Endothelial cell of umbilical vein (primary cell): ENCODE measurements around the gene ETFBKMT. TPM values are rescaled to one million over a fixed set of nuclear protein-coding genes. Genes with fewer than 3 reads are reported as not detected.

Experiments used
- BruUV-seq: library from RNA; stranded (reverse); fragments of 400-500 nt; replicated peaks from 2 replicates; lab custom pipeline; 2021; lab: Mats Ljungman, UMichigan
- CTCF ChIA-PET: fragments of 300-600, 350-600 bp; sonication (Branson Sonifier 250); formaldehyde crosslinking; loops from one replicate; lab custom pipeline; 2021; ENCODE audit warnings: antibody characterized with exemption, inconsistent platforms; lab: Charles Lee
- POLR2A ChIA-PET: fragments of 300-600, 350-600 bp; sonication (Branson Sonifier 250); formaldehyde crosslinking; loops from one replicate; lab custom pipeline; 2021; ENCODE audit warnings: antibody characterized with exemption, inconsistent platforms; lab: Charles Lee
- DNase-seq: peaks from one replicate; pipeline ENCODE4 v3.0.0-alpha.2; 2011; ENCODE audit warnings: low read depth, low spot score
- FAIRE-seq: peaks from 2 replicates; lab custom pipeline; 2011; peaks lifted over from hg19 to GRCh38; lab: Jason Lieb, UNC
- H2AFZ ChIP-seq: 2 replicates; pipeline ENCODE4 v1.6.0; 2012; ENCODE audit warnings: low read depth, low read length, control low read depth, inconsistent platforms
- H3K27ac ChIP-seq: 2 replicates; pipeline ENCODE4 v1.5.1; 2011; ENCODE audit warnings: low read depth, mild to moderate bottlenecking, control low read depth, low read length, moderate library complexity; ENCODE audit not compliant: insufficient read depth
- H3K27me3 ChIP-seq, 2 experiments: 2 replicates each; pipeline versions ENCODE4 v1.6.0 to v1.6.1; 2011; ENCODE audit warnings: low read length in 2 of 2, mixed read lengths in 1 of 2; ENCODE audit not compliant: control insufficient read depth in 2 of 2, insufficient read depth in 2 of 2
- H3K36me3 ChIP-seq, 2 experiments: 2 replicates in 1 of 2; 3 replicates in 1 of 2; pipeline ENCODE4 v1.5.1; 2011; ENCODE audit warnings: low read length in 2 of 2, mild to moderate bottlenecking in 1 of 2, moderate library complexity in 1 of 2; ENCODE audit not compliant: control insufficient read depth in 2 of 2, insufficient read depth in 2 of 2; ENCODE audit errors: extremely low read depth in 1 of 2
- H3K4me1 ChIP-seq: 3 replicates; pipeline ENCODE4 v1.5.1; 2011; ENCODE audit warnings: mild to moderate bottlenecking, low read length; ENCODE audit not compliant: control insufficient read depth, insufficient read depth; ENCODE audit errors: extremely low read depth
- H3K4me2 ChIP-seq: 2 replicates; pipeline ENCODE4 v1.6.1; 2011; ENCODE audit warnings: low read length, control low read depth, mixed read lengths; ENCODE audit not compliant: insufficient read depth
- H3K4me3 ChIP-seq, 3 experiments: fragments of 200-600 bp in 1 of 3; sonication (generic), shearing (Covaris generic) in 1 of 3; replicated peaks in 1 of 3; 2 replicates each; pipeline ENCODE4 v1.5.1; 2011 to 2016; ENCODE audit warnings: control low read depth in 3 of 3, low read length in 3 of 3, mild to moderate bottlenecking in 2 of 3, inconsistent platforms in 1 of 3, low read depth in 1 of 3, moderate library complexity in 1 of 3; ENCODE audit not compliant: insufficient read depth in 1 of 3
- H3K79me2 ChIP-seq: 2 replicates; pipeline ENCODE4 v1.6.0; 2012; ENCODE audit warnings: low read length, inconsistent platforms; ENCODE audit not compliant: control insufficient read depth, insufficient read depth
- H3K9ac ChIP-seq: replicated peaks from 2 replicates; pipeline ENCODE3; 2011; ENCODE audit warnings: low read length, control low read depth; ENCODE audit not compliant: insufficient read depth; ENCODE audit errors: extremely low read depth
- H3K9me1 ChIP-seq: replicated peaks from 3 replicates; pipeline ENCODE4 v1.6.0; 2011; ENCODE audit warnings: mild to moderate bottlenecking, low read length; ENCODE audit not compliant: control insufficient read depth, insufficient read depth; ENCODE audit errors: extremely low read depth
- H3K9me3 ChIP-seq: replicated peaks from 2 replicates; pipeline ENCODE4 v1.5.1; 2012; ENCODE audit warnings: low read length, inconsistent platforms; ENCODE audit not compliant: control insufficient read depth, insufficient read depth
- H4K20me1 ChIP-seq: replicated peaks from 2 replicates; pipeline ENCODE3; 2011; ENCODE audit warnings: mild to moderate bottlenecking, low read length; ENCODE audit not compliant: control insufficient read depth, insufficient read depth; ENCODE audit errors: extremely low read depth
- CTCF ChIP-seq, 2 donors: IDR thresholded peaks; 1 replicate in 1 of 2; 2 replicates in 1 of 2; pipeline ENCODE4 v1.5.1; 2011; ENCODE audit warnings: low read length in 2 of 2, mild to moderate bottlenecking in 2 of 2, moderate library complexity in 2 of 2, control low read depth in 1 of 2, inconsistent platforms in 1 of 2, low read depth in 1 of 2; ENCODE audit not compliant: insufficient read depth in 1 of 2; ENCODE audit errors: extremely low read depth in 1 of 2
- EZH2 ChIP-seq: IDR thresholded peaks from 2 replicates; pipeline ENCODE4 v1.6.1; 2012; ENCODE audit warnings: borderline replicate concordance, low read depth, mild to moderate bottlenecking, moderate library complexity, low read length, inconsistent platforms; ENCODE audit not compliant: severe bottlenecking
- FOS ChIP-seq: IDR thresholded peaks from 2 replicates; pipeline ENCODE4 v1.6.1; 2011; ENCODE audit warnings: mild to moderate bottlenecking, low read length, moderate library complexity, borderline replicate concordance; ENCODE audit not compliant: insufficient read depth
- GATA2 ChIP-seq: IDR thresholded peaks from 2 replicates; pipeline ENCODE4 v1.7.0; 2011; ENCODE audit warnings: low read depth, mild to moderate bottlenecking, moderate library complexity, mixed read lengths, low read length; ENCODE audit not compliant: insufficient read length, insufficient read depth
- JUN ChIP-seq: IDR thresholded peaks from 2 replicates; pipeline ENCODE4 v1.6.1; 2011; ENCODE audit warnings: borderline replicate concordance, low read depth; ENCODE audit not compliant: insufficient read length, insufficient read depth
- MYC ChIP-seq: IDR thresholded peaks from one replicate; pipeline ENCODE4 v1.6.1; 2011; ENCODE audit warnings: mild to moderate bottlenecking, low read depth, low read length
- POLR2A ChIP-seq: IDR thresholded peaks from 2 replicates; pipeline ENCODE4 v1.6.1; 2012; ENCODE audit warnings: low read depth, mild to moderate bottlenecking, control low read depth, low read length
- POLR2AphosphoS5 ChIP-seq: IDR thresholded peaks from 2 replicates; pipeline ENCODE4 v1.6.1; 2012; ENCODE audit warnings: low read depth, mild to moderate bottlenecking, control low read depth, low read length, moderate library complexity; ENCODE audit not compliant: insufficient read depth
- dilution Hi-C: fragments of 300-500 bp; cut with MboI; formaldehyde crosslinking; loops from one replicate; pipeline ENCODE4 v1.15.0; 2019; ENCODE audit warnings: low sequenced_read_pairs; ENCODE audit not compliant: extremely low pct_ligation_motif_present
- intact Hi-C: fragments of 100-400 bp; cut with micrococcal nuclease; formaldehyde crosslinking; loops from one replicate; pipeline ENCODE4 v1.10.0; 2022
- polyA plus RNA-seq, 4 experiments: library from polyadenylated mRNA; depleted of rRNA in 3 of 4; stranded (reverse) in 3 of 4; unstranded in 1 of 4; fragments of >200 nt; gene quantifications; 2 replicates each; pipeline versions ENCODE4 v1.2.1 to v1.2.3, GENCODE V29; 2011 to 2012; ENCODE audit warnings: missing spikeins in 1 of 4
- total RNA-seq: library from RNA; stranded (reverse); gene quantifications from 2 replicates; pipeline ENCODE4 v1.2.3, GENCODE V29; 2021
- TF ChIP-seq, protein P1 (sequence below): IDR thresholded peaks from 2 replicates; pipeline ENCODE4 v1.6.1; 2011; ENCODE audit not compliant: insufficient read depth, insufficient read length

ETFBKMT gene
- total and polyA plus RNA-seq, 2 donors (not counting 3 experiments of a cell fraction or from before 2014, with no cell fraction given) = 1.4 to 3.1 TPM

DNA sequence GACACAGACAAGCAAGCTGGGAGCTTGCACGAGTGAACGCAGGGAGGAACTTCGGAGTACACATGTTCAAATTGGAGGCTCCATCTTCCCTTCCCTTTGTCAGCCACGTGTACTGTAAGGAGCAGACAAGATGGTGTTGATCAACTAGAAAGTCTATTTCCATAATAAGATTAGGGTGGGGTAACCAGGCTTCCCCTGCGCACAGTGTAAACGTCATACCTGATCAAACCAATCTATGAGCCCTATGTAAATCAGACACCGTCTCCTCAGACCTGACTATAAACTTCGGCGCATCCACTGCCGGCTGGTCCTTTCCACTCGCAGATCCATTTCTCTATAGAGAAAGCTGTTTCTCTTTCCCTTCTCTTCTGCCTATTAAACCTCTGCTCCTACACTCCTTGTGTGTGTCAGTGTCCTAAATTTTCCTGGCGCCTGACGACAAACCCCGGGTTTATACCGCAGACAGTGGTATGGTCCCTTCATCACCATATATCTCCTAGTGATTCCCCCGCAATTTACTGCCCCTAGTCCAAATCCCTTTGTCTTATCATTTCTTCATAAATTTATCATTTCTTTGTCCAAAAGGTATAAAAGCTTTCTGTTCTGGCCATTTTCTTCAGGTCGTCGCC, 7.5 kb upstream of the ETFBKMT start:
- ChIA-PET POLR2A (no interaction called here), CTCF (interaction anchor here (1.6 to 4.7 kb wide), 6 partner anchors 31 to 713 kb away, joined by 4 to 140 read pairs (median 21); no protein-coding TSS in a partner anchor)
- H2AFZ ChIP-seq = no peak overlapping the region
- no peaks in the 10 kb centered on the region for H3K79me2 ChIP-seq
- no peak overlapping the region for H3K27ac ChIP-seq
- no peaks in the 10 kb centered on the region for H3K27me3 ChIP-seq
- no peak for FAIRE-seq
- dilution Hi-C loops = no loop called here
- TF ChIP-seq MYC (no peak), JUN (no peak), GATA2 (no peak), CTCF (IDR thresholded peaks at IDR 0.05; ENCODE audit: extremely low read depth in 1 of 2, insufficient read depth in 1 of 2, low read depth in 1 of 2, low read length in 2 of 2) (no peak), POLR2AphosphoS5 (no peak), FOS (no peak), EZH2 (no peak), POLR2A (no peak)
- TF ChIP-seq, protein P1, sequence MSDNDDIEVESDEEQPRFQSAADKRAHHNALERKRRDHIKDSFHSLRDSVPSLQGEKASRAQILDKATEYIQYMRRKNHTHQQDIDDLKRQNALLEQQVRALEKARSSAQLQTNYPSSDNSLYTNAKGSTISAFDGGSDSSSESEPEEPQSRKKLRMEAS = no peak
- no peaks in the 10 kb centered on the region for H4K20me1 ChIP-seq
- BruUV-seq = no TSS peak
- no peak overlapping the region for H3K4me3 ChIP-seq
- H3K36me3 ChIP-seq = no peaks in the 10 kb centered on the region
- DNase-seq = no peak
- H3K4me1 ChIP-seq = peaks cover 3% of the 10 kb centered on the region
- H3K9ac ChIP-seq = no peak overlapping the region
- H3K4me2 ChIP-seq = no peak overlapping the region
- intact Hi-C loops = loop anchor here (2.0 to 10.0 kb wide), 3 partner anchors 409 to 1023 kb away; partner anchors contain the start of gene DNM1L
- no peaks in the 10 kb centered on the region for H3K9me3 ChIP-seq
- H3K9me1 ChIP-seq = no peaks in the 10 kb centered on the region
